Measurements from ENCODE around the gene LIN7A.

- no peak for TF ChIP-seq CTCF (conservative IDR thresholded peaks at IDR 0.05 in 1 of 2, IDR thresholded peaks at IDR 0.05 in 1 of 2; ENCODE audit: low read depth in 1 of 2, low read length in 2 of 2)
- TF ChIP-seq EZH2 (IDR thresholded peaks at IDR 0.05; ENCODE audit: low read length, missing control alignments) = no peak
Measured at GRCh38 chr12:80857311-80857710, 80.4 kb downstream of the LIN7A start.
